ENCODE results near the gene LRFN2.

Gene LRFN2

GRCh38 chr6:40349901-40350746 lies 237.0 kb downstream of the LRFN2 start:
- DNase-seq (ENCODE audit: low read depth): no peak

- no peak for DNase-seq (ENCODE audit: low read depth)
Observed at GRCh38 chr6:40349123-40349900, 237.9 kb downstream of the LRFN2 start.

GRCh38 chr6:40348591-40348990 lies 238.6 kb downstream of the LRFN2 start:
- DNase-seq (ENCODE audit: low read depth): no peak

DNA sequence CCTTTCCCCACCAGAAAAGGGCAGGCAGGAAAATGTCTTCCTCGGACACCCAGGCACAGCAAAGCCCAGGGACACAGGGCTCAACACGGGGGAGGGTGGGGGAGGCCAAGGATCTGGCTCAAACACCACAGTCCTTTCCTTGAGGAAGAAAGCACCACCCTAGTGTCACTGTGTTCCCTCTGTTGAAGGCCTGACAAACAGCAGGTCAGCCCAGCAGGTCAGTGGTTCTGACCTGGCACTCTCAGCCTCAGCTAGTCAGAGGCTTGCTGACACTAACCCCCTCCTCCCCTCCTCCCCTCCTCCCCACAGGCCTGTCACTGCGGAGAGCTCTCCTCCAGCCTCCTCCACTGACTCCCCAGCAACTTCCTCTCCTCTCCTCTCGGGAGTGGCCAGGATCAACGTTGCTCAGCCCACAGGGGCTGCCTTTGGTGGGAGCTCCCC lies 239.6 kb downstream of the LRFN2 start:
- no peak for DNase-seq (ENCODE audit: low read depth)

- DNase-seq (ENCODE audit: low read depth): no peak
Observed at GRCh38 chr6:40346246-40346645, 240.9 kb downstream of the LRFN2 start.

GRCh38 chr6:40344566-40345167 lies 242.5 kb downstream of the LRFN2 start:
- DNase-seq (ENCODE audit: low read depth): no peak

DNA sequence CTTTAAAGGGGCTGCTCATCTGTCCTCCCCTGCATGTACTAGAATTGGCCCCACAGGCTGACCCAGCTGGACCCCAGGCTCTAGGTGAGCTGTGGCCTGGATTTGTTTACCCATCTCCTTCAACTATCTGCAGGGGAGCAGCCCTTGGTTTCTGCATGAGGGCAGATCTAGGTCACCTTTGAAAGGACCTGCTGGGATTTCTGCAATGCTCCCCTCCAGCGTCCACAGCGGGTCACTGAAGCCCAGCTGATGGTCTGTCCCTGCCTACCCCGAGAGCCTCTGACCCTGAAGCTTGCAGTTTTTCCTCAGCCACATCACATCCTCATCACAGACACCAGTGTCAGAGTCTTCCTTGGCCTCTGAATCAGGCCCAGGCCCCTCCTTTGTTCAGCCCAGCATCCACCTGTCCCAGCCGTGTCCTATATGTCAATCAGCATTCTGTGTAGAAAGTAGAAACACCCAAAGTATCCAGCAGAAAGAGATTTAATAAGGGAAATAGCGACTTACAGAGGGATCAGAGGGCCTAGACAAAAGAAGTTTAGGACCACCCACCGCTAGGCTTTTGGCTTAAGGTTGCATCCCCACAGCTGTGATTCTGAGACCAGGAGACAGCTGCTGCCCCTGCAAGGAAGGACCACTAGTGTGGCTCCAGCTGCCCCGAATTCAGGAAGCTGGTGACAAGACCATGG lies 243.1 kb downstream of the LRFN2 start:
- DNase-seq (ENCODE audit: low read depth): no peak

GRCh38 chr6:40343318-40343876 lies 243.8 kb downstream of the LRFN2 start:
- no peak for DNase-seq (ENCODE audit: low read depth)

DNA sequence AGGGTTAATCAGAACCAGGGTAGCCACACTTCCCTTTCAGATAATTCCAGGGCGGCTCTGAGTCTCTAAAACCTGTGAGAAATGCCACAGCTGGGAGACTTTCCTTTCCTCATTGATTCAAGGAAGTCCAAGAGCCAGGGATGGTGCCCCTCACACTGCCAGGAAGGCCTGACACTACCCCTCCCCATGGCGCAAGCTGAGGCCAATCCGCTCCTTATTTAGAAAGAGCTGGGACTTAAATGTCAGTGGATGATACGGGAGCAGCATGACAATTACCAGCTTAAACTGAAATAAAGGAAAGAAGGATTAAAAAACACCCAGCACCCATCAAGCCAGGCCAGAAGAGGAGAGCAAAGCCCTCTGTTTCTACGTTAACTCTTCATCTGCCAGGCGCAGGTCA lies 244.4 kb downstream of the LRFN2 start:
- no peak for DNase-seq (ENCODE audit: low read depth)

DNA sequence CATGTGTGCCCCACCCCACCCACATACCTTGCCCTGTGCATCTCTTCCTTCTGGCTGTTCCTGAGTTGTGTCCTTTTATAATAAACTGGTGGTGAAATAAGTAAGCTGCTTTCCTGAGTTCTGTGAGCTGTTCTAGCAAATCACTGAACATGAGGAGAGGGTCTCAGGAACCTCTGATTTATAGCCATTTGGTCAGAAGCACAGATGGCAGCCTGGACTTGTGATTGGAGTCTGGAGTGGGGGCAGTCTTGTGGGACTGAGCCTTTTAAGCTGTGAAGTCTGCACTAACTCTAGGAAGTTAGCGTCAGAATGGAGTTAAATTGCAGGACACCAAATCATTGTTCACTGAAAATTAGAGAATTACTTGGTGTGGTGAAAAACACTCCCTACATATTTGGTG lies 245.4 kb downstream of the LRFN2 start:
- no peak for DNase-seq (ENCODE audit: low read depth)
